ENCODE measurements around the gene COL4A1. TPM values are rescaled to one million over a fixed set of nuclear protein-coding genes. Genes with fewer than 3 reads are reported as not detected.
A peak's percentile ranks its signal among the peaks of the same experiment; 100 is the strongest.
"Not testable (repeated sequence)": the region's sequence is repeated elsewhere in the genome, so short reads cannot be mapped to it uniquely, and the experiment has no call there.

Gene COL4A1
- total and polyA plus RNA-seq, 2 of the 13 experiments (the other 11 are each of a cell fraction or from before 2014, with no cell fraction given), result not detected

GRCh38 chr13:110112379-110112778 lies 194.6 kb downstream of the COL4A1 start:
- in situ Hi-C loops (cut with HindIII; ENCODE audit: extremely low pct_ligation_motif_present, low pct_unique_long_range_greater_than_20kb), result loop anchor here (25.0 kb wide), 1 partner anchor 1900 kb away; the partner anchor contains the start of genes ABHD13 and LIG4
- 12% methylated on average over 6 of the region's 6 CpGs for WGBS (ENCODE audit: low lambda C conversion rate)
- H3K27me3 ChIP-seq (ENCODE audit: control insufficient read depth in 1 of 2, insufficient read depth in 2 of 2, low read length in 2 of 2); H3K27ac ChIP-seq (ENCODE audit: extremely low read length, insufficient read depth, low read length); H3K4me3 ChIP-seq (replicated peaks in 1 of 3; ENCODE audit: insufficient read depth in 1 of 3, low read depth in 2 of 3, low read length in 3 of 3); H2AFZ ChIP-seq (ENCODE audit: low read length); H3K4me2 ChIP-seq (ENCODE audit: low read depth, low read length); intact Hi-C loops (cut with micrococcal nuclease; ENCODE audit: unreplicated experiment); H3K79me2 ChIP-seq (ENCODE audit: insufficient read depth, low read length); ATAC-seq; H4K20me1 ChIP-seq (ENCODE audit: insufficient read depth, low read length); BruUV-seq (replicated peaks); H3K4me1 ChIP-seq (ENCODE audit: insufficient read depth, low read length); CTCF ChIA-PET (ENCODE audit: low intra/inter-chr PET ratio, low total read pairs); DNase-seq (ENCODE audit: low spot score); POLR2A ChIA-PET; H3K9ac ChIP-seq (ENCODE audit: insufficient read depth, low read depth, low read length); H3K36me3 ChIP-seq (replicated peaks in 1 of 2; ENCODE audit: control insufficient read depth in 1 of 2, insufficient read depth in 2 of 2, low read length in 2 of 2); H3K9me3 ChIP-seq (ENCODE audit: low read length); FAIRE-seq: not testable (repeated sequence)
- TF ChIP-seq, protein P1, sequence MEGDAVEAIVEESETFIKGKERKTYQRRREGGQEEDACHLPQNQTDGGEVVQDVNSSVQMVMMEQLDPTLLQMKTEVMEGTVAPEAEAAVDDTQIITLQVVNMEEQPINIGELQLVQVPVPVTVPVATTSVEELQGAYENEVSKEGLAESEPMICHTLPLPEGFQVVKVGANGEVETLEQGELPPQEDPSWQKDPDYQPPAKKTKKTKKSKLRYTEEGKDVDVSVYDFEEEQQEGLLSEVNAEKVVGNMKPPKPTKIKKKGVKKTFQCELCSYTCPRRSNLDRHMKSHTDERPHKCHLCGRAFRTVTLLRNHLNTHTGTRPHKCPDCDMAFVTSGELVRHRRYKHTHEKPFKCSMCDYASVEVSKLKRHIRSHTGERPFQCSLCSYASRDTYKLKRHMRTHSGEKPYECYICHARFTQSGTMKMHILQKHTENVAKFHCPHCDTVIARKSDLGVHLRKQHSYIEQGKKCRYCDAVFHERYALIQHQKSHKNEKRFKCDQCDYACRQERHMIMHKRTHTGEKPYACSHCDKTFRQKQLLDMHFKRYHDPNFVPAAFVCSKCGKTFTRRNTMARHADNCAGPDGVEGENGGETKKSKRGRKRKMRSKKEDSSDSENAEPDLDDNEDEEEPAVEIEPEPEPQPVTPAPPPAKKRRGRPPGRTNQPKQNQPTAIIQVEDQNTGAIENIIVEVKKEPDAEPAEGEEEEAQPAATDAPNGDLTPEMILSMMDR (CRISPR knock-in tag; IDR thresholded peaks at IDR 0.05), result 0 out of 2 replicates have a peak, but pooled peaks have one; percentile 14

DNA sequence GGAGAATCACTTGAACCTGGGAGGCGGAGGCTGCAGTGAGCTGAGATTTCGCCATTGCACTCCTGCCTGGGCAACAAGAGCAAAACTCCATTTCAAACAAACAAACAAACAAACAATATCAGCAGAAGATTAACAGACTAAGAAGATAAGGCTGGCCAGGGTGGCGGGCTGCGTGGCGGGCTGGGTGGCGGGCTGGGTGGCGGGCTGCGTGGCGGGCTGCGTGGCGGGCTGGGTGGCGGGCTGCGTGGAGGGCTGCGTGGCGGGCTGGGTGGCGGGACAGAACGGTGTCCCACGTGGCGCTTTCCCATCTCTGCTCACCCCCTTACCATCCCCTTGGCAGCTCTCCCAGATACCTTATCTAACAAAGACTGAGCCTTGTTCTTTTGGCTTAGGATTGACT lies 196.2 kb downstream of the COL4A1 start:
- POLR2A ChIA-PET, result no interaction called here
- intact Hi-C loops (cut with micrococcal nuclease; ENCODE audit: unreplicated experiment) (no loop called here), in situ Hi-C loops (cut with HindIII; ENCODE audit: extremely low pct_ligation_motif_present, low pct_unique_long_range_greater_than_20kb) (loop anchor here (25.0 kb wide), 1 partner anchor 1898 kb away; the partner anchor contains the start of genes ABHD13 and LIG4)
- H3K4me1 ChIP-seq (ENCODE audit: insufficient read depth, low read length), result no peaks in the 10 kb centered on the region
- no peaks in the 10 kb centered on the region for H4K20me1 ChIP-seq (ENCODE audit: insufficient read depth, low read length)
- no peak overlapping the region for H2AFZ ChIP-seq (ENCODE audit: low read length)
- BruUV-seq (replicated peaks), result no TSS peak
- TF ChIP-seq IKZF4 (CRISPR knock-in tag; IDR thresholded peaks at IDR 0.05; ENCODE audit: borderline replicate concordance, low read depth, not compliant biosample characterization) (no peak), DPF2 (CRISPR knock-in tag; IDR thresholded peaks at IDR 0.05; ENCODE audit: borderline replicate concordance, low read depth) (no peak), ZNF550 (CRISPR knock-in tag; IDR thresholded peaks at IDR 0.05; ENCODE audit: borderline replicate concordance) (no peak), BORCS8-MEF2B (CRISPR knock-in tag; IDR thresholded peaks at IDR 0.05) (no peak), GMEB2 (CRISPR knock-in tag; IDR thresholded peaks at IDR 0.05; ENCODE audit: low read depth) (no peak), KMT2B (CRISPR knock-in tag; IDR thresholded peaks at IDR 0.05) (no peak), REXO4 (CRISPR knock-in tag; IDR thresholded peaks at IDR 0.05; ENCODE audit: borderline replicate concordance) (no peak), CC2D1A (CRISPR knock-in tag; IDR thresholded peaks at IDR 0.05) (no peak), ZNF768 (CRISPR knock-in tag; IDR thresholded peaks at IDR 0.05) (no peak)
- TF ChIP-seq, protein P2, sequence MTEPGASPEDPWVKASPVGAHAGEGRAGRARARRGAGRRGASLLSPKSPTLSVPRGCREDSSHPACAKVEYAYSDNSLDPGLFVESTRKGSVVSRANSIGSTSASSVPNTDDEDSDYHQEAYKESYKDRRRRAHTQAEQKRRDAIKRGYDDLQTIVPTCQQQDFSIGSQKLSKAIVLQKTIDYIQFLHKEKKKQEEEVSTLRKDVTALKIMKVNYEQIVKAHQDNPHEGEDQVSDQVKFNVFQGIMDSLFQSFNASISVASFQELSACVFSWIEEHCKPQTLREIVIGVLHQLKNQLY (CRISPR knock-in tag; IDR thresholded peaks at IDR 0.05), result no peak
- H3K9me3 ChIP-seq (ENCODE audit: low read length), result no peaks in the 10 kb centered on the region
- H3K4me3 ChIP-seq (replicated peaks in 1 of 3; ENCODE audit: insufficient read depth in 1 of 3, low read depth in 2 of 3, low read length in 3 of 3), result no peak overlapping the region
- no peaks in the 10 kb centered on the region for H3K27me3 ChIP-seq (ENCODE audit: control insufficient read depth in 1 of 2, insufficient read depth in 2 of 2, low read length in 2 of 2)
- FAIRE-seq (no peak), DNase-seq (ENCODE audit: low spot score) (no peak), ATAC-seq (no peak)
- 75% methylated on average over 8 of the region's 19 CpGs for WGBS (ENCODE audit: low lambda C conversion rate)
- H3K9ac ChIP-seq (ENCODE audit: insufficient read depth, low read depth, low read length), result no peak overlapping the region
- no peaks in the 10 kb centered on the region for H3K36me3 ChIP-seq (replicated peaks in 1 of 2; ENCODE audit: control insufficient read depth in 1 of 2, insufficient read depth in 2 of 2, low read length in 2 of 2)
- no peaks in the 10 kb centered on the region for H3K79me2 ChIP-seq (ENCODE audit: insufficient read depth, low read length)
- CTCF ChIA-PET (ENCODE audit: low intra/inter-chr PET ratio, low total read pairs), result no interaction called here
- no peak overlapping the region for H3K27ac ChIP-seq (ENCODE audit: extremely low read length, insufficient read depth, low read length)
- no peak overlapping the region for H3K4me2 ChIP-seq (ENCODE audit: low read depth, low read length)
